PFSK-1 (cell line): ENCODE results near the gene TAF10.

Source experiments
- TAF1 ChIP-seq: IDR thresholded peaks from 2 replicates; pipeline ENCODE4 v1.6.1; 2012; ENCODE audit warnings: low read length, control low read depth, borderline replicate concordance; ENCODE audit not compliant: insufficient read depth
- TF ChIP-seq, protein P1 (sequence below), 2 experiments: IDR thresholded peaks; 2 replicates each; pipeline versions ENCODE4 v1.6.1 to v1.8.0; 2011 to 2012; ENCODE audit warnings: low read depth in 2 of 2, low read length in 2 of 2, control low read depth in 1 of 2, inconsistent platforms in 1 of 2, mild to moderate bottlenecking in 1 of 2, moderate library complexity in 1 of 2; ENCODE audit not compliant: insufficient read depth in 1 of 2

DNA sequence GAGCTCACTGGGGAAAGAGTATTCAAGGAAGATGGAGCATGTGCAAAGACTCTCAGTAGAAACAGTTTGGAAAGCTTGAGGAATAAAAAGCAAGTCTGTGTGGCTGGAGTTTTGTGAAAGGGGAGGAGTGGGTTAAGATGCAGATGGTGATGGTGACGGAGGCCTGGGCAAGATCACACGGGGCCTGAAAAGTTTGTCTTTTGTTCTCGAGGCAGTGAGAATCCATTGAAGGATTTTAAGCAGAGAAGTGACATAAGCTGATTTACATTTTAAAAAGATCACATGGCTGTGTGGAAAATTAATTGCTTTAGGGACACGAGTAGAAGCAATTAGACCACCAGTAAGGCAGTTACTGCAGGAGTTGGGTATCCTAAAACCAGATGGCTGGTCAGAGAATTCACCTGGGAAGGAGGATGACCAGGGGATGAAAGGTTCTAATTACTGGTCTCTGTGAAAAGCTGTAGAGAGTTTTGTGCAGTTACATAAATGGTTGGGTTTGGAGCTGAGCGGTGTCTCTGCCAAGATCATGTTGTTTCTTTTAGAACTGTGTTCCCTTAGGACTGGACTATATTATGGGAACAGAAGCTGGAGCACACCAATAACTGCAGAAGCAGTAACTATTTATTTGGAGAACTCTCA lies 15.7 kb downstream of the TAF10 start:
- TF ChIP-seq TAF1: no peak
- TF ChIP-seq, protein P1, sequence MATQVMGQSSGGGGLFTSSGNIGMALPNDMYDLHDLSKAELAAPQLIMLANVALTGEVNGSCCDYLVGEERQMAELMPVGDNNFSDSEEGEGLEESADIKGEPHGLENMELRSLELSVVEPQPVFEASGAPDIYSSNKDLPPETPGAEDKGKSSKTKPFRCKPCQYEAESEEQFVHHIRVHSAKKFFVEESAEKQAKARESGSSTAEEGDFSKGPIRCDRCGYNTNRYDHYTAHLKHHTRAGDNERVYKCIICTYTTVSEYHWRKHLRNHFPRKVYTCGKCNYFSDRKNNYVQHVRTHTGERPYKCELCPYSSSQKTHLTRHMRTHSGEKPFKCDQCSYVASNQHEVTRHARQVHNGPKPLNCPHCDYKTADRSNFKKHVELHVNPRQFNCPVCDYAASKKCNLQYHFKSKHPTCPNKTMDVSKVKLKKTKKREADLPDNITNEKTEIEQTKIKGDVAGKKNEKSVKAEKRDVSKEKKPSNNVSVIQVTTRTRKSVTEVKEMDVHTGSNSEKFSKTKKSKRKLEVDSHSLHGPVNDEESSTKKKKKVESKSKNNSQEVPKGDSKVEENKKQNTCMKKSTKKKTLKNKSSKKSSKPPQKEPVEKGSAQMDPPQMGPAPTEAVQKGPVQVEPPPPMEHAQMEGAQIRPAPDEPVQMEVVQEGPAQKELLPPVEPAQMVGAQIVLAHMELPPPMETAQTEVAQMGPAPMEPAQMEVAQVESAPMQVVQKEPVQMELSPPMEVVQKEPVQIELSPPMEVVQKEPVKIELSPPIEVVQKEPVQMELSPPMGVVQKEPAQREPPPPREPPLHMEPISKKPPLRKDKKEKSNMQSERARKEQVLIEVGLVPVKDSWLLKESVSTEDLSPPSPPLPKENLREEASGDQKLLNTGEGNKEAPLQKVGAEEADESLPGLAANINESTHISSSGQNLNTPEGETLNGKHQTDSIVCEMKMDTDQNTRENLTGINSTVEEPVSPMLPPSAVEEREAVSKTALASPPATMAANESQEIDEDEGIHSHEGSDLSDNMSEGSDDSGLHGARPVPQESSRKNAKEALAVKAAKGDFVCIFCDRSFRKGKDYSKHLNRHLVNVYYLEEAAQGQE (IDR thresholded peaks at IDR 0.05; ENCODE audit: insufficient read depth in 1 of 2, low read depth in 2 of 2, low read length in 2 of 2): no peak
